Motor neuron (in vitro differentiated cells): ENCODE measurements around the gene ACSS1. TPM values are rescaled to one million over a fixed set of nuclear protein-coding genes. Genes with fewer than 3 reads are reported as not detected.
A peak's percentile ranks its signal among the peaks of the same experiment; 100 is the strongest.

Experiments
- ATAC-seq, 8 experiments: fragments of 200-7000 bp; cut with Tn5 transposase; replicated peaks in 6 of 8; 2 replicates each; pipeline ENCODE4 v1.8.0; 2021; ENCODE audit warnings: mild to moderate bottlenecking in 8 of 8, moderate library complexity in 8 of 8
- H3K27ac ChIP-seq, 2 donors: fragments of 250-450 bp; sonication (Bioruptor Pico); 2 replicates each; pipeline ENCODE4 v1.9.0; 2021; ENCODE audit warnings: antibody characterized with exemption in 2 of 2, mild to moderate bottlenecking in 2 of 2, moderate library complexity in 1 of 2
- H3K4me1 ChIP-seq, 2 donors: fragments of 250-450 bp; sonication (Bioruptor Pico); replicated peaks in 1 of 2; 2 replicates each; pipeline ENCODE4 v1.6.1; 2021; ENCODE audit warnings: antibody characterized with exemption in 2 of 2, mild to moderate bottlenecking in 2 of 2, moderate library complexity in 1 of 2
- H3K4me3 ChIP-seq, 5 donors: fragments of 250-450 bp; sonication (Bioruptor Pico); 2 replicates each; pipeline ENCODE4 v1.9.0; 2021; ENCODE audit warnings: antibody characterized with exemption in 5 of 5, mild to moderate bottlenecking in 5 of 5, moderate library complexity in 4 of 5
- WGBS, 10 experiments: fragments of 450-650 bp; shearing (Covaris generic); methylation state at CpG; one replicate each; pipeline ENCODE4 v1.0.0; 2022; 5-methylcytosine and 5-hydroxymethylcytosine counted together
- in situ Hi-C, 9 experiments: fragments of 400-800 bp; cut with MboI; loops; one replicate each; pipeline ENCODE4 v1.15.0; 2021; ENCODE audit warnings: low sequenced_read_pairs in 9 of 9, low pct_unique_long_range_greater_than_20kb in 2 of 9; ENCODE audit not compliant: unreplicated experiment in 9 of 9
- total RNA-seq, 8 experiments: library from RNA; unstranded; fragments of 300-600 nt; gene quantifications; 2 replicates each; pipeline versions ENCODE4 v1.2.3 to v1.2.4, GENCODE V29; 2022

ACSS1 gene
- total RNA-seq, 8 experiments from 2014 or later, result 2.1 to 28.9 (median 3.8) TPM

DNA sequence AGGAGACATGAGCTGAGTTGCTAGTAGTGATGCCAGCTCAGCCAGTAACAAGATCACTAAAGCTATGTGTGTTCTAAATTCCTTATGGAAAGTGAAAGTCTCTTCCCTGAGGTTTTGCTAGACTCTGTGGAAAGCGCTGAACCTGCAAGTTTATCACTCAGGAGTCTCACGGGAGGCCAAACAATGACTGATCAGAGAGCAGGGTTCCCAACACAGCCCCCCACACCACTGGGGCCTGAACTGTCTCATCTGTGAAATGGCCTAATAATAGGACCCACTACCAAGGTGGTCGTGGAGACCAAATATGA lies 19.9 kb downstream of the ACSS1 start:
- in situ Hi-C loops, result no loop called here
- 50 to 100% (median 78%) methylated on average over 1 to 3 of the region's 3 CpGs; no CpG with 5 or more reads in 2 of the 10 experiments for WGBS, 10 experiments
- Histone ChIP-seq H3K4me3 (no peak overlapping the region), H3K27ac (no peak overlapping the region), H3K4me1 (peaks cover 6 to 19% of the 10 kb centered on the region in 2 donors)
- ATAC-seq, result no peak

DNA sequence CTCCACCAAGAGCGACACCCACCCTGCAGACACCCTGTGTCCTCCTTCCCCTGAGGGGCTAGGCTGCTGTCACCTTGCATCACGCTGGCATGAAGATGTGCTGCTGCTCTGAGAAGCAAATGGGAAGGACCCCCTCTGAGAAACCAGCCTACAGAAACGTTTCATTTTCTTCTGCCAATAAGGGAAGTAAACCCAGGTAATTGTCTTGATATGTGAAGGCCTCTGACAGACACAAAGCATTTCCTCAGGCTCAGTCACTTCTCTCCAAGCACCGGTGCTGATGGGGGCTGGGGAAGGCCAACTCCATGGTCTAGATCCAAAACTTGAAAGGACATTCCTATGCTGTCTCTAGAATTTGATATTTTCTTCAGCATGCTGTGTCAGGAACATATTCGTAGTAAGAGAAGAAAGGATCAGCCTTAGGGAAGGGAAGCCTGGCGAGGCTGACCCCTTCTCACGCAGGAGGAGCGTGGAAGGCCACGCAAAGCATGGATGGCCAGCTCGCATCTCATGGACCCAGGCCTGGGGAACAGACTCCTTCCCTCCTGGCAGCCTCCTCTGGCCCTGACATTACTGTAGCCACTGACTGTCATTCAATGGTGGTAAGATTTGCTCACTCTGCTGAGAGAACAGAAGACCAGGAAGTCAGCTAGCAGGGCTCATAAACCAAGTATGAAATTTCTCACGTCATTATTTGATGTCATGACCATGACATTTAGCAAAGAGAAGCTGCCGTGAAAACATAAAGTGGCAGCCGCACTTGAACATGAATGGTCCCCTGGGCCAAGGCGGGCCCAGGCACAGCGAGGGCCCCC lies 20.4 kb downstream of the ACSS1 start:
- WGBS, 10 experiments, result 60 to 91% (median 80%) methylated on average over 1 to 11 of the region's 15 CpGs; no CpG with 5 or more reads in 1 of the 10 experiments
- peaks cover 10 to 18% of the 10 kb centered on the region in 2 donors for H3K4me1 ChIP-seq
- in situ Hi-C loops, result no loop called here
- no peak overlapping the region for H3K27ac ChIP-seq
- H3K4me3 ChIP-seq, result no peak overlapping the region
- no peak for ATAC-seq

DNA sequence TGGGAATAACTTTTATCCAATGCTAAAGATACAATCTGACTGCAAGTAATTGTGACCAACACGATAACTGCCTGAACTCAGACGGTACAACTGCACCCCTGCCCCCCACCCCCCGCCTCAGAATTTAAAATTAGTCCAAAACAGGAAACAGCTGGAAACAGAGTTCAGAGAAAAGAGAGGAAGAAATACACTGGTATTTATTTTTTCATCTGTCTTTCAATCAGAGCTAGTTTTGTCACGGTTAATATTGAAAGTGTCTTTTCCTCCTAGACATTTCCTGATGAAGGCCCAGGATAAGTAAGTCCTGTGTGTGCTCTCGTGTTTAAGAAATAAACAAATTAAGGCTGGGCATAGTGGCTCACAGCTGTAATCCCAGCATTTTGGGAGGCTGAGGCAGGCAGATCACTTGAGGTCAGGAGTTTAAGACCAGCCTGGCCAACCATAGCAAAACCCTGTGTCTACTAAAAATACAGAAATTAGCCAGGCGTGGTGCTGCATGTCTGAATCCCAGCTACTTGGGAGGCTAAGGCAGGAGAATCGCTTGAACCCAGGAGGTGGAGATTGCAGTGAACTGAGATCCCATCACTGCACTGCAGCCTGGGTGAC lies 21.5 kb downstream of the ACSS1 start:
- no peak overlapping the region for H3K4me3 ChIP-seq
- in situ Hi-C loops, result no loop called here
- ATAC-seq, result peak in 1 of 8 experiments; percentile 19
- 25 to 87% (median 68%) methylated on average over 2 to 7 of the region's 7 CpGs; no CpG with 5 or more reads in 1 of the 10 experiments for WGBS, 10 experiments
- H3K27ac ChIP-seq, result no peak overlapping the region
- peaks cover 19 to 28% of the 10 kb centered on the region in 2 donors for H3K4me1 ChIP-seq

DNA sequence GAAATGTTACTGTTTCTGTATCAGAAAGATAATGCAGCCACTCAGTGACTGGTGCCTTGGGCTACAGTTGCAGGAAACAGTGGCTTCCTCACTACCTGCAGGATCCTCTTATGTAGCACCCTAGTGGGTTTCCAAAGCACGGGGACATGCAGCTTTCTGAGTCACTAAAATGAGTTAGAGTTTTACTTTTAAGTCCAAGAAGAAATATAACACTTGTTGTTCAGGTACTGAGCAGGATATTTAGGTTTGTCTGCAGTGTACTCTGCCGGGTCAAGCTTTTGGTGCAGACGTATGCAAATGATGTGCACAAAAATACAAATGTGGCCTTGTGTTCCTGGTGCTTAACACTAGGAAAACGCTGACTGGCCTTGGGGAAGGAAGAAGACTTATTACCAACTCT lies 22.0 kb downstream of the ACSS1 start:
- H3K27ac ChIP-seq, result no peak overlapping the region
- peaks cover 19 to 31% of the 10 kb centered on the region in 2 donors for H3K4me1 ChIP-seq
- in situ Hi-C loops, result no loop called here
- no peak for ATAC-seq
- WGBS, 10 experiments, result 29 to 90% (median 60%) methylated on average over 1 to 4 of the region's 4 CpGs; no CpG with 5 or more reads in 1 of the 10 experiments
- H3K4me3 ChIP-seq, result no peak overlapping the region

DNA sequence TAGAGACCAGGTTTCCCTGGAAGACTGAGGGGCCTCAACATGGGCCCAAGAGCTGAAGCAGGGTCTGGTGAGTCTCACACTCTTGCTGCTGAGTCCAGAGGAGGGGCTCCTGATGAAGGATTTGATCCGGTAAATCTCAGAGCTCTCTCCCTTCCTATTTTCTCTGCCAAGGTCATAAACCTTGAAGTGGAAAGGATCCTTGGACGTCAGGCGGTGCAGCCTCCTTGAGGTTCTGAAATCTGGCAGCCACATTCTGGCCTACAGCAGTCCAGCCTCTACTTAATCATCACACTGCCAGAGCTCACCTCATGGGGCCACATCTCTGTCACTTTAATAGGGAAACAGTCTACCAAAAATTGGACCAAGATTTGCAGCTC lies 24.0 kb downstream of the ACSS1 start:
- 70 to 92% (median 80%) methylated on average over 2 to 3 of the region's 3 CpGs; no CpG with 5 or more reads in 7 of the 10 experiments for WGBS, 10 experiments
- peak overlapping the region in 1 of 2 donors; percentile 77 for H3K27ac ChIP-seq
- no peak overlapping the region for H3K4me3 ChIP-seq
- no peak for ATAC-seq
- peaks cover 19 to 31% of the 10 kb centered on the region in 2 donors for H3K4me1 ChIP-seq
- in situ Hi-C loops, result no loop called here

- in situ Hi-C loops, result no loop called here
- 43 to 80% (median 79%) methylated on average over 1 to 6 of the region's 6 CpGs; no CpG with 5 or more reads in 5 of the 10 experiments for WGBS, 10 experiments
- Histone ChIP-seq H3K4me3 (no peak overlapping the region), H3K4me1 (peaks cover 19 to 31% of the 10 kb centered on the region in 2 donors), H3K27ac (peak overlapping the region; percentile 38 to 77)
- ATAC-seq, result peak in 2 of 8 experiments; percentile 34 to 40
Observed at GRCh38 chr20:25033265-25033923, 24.5 kb downstream of the ACSS1 start.

GRCh38 chr20:25032478-25033264 lies 25.3 kb downstream of the ACSS1 start:
- 7 to 100% (median 26%) methylated on average over 1 to 19 of the region's 29 CpGs; no CpG with 5 or more reads in 2 of the 10 experiments for WGBS, 10 experiments
- ATAC-seq, result peak in 5 of 8 experiments; percentile 92 to 95 (median 94)
- in situ Hi-C loops, result no loop called here
- no peak overlapping the region for H3K4me3 ChIP-seq
- peak overlapping the region; percentile 38 to 77 for H3K27ac ChIP-seq
- peaks cover 19 to 31% of the 10 kb centered on the region in 2 donors for H3K4me1 ChIP-seq

DNA sequence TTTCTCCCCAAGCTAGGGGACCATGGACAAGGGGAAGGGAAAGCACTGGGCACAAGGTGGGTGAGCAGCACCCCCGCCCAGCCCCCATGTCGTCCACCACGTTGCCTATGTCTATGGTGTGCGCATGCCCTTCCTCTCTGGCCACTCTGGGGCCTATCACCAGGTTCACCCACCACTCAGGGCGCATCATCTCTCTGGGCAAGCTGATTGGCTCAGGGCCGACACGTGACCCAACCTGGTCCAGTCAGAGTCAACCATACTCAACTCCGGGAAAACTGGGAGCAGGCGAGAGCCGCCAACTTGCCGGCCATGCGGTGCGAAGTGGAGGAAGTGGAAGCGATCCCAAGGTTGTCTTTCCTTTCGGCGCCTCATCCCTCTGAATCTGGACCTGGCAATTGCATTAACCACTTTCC lies 25.9 kb downstream of the ACSS1 start:
- no peak overlapping the region for H3K4me3 ChIP-seq
- ATAC-seq, result peak in 3 of 8 experiments; percentile 6 to 27 (median 18)
- peaks cover 19 to 31% of the 10 kb centered on the region in 2 donors for H3K4me1 ChIP-seq
- WGBS, 10 experiments, result 70 to 100% (median 88%) methylated on average over 2 to 15 of the region's 16 CpGs; no CpG with 5 or more reads in 4 of the 10 experiments
- in situ Hi-C loops, result no loop called here
- H3K27ac ChIP-seq, result peak overlapping the region; percentile 2 to 77

DNA sequence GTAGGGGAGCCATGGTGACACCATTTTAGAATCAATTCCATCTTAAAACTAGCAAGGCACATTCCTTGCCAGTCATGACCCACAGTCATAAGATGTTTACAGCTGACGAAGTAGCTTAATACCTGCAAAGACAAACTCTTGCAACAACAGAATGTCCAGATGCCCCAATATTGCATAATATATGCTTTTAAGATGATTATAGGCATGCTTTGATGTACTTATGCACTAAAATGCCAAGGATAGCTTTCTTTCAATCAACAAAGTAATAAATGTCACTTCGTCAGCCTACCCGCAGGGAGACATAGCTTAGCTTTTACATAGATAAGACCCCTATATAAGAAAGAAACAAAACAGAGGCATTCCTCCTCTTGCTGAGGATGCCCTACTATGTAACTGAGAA lies 26.7 kb downstream of the ACSS1 start:
- in situ Hi-C loops, result no loop called here
- Histone ChIP-seq H3K4me3 (no peak overlapping the region), H3K4me1 (peaks cover 19 to 28% of the 10 kb centered on the region in 2 donors), H3K27ac (no peak overlapping the region)
- peak in 1 of 8 experiments; percentile 33 for ATAC-seq
- WGBS, 10 experiments, result 37 to 95% (median 67%) methylated on average over 2 to 3 of the region's 3 CpGs; no CpG with 5 or more reads in 1 of the 10 experiments

DNA sequence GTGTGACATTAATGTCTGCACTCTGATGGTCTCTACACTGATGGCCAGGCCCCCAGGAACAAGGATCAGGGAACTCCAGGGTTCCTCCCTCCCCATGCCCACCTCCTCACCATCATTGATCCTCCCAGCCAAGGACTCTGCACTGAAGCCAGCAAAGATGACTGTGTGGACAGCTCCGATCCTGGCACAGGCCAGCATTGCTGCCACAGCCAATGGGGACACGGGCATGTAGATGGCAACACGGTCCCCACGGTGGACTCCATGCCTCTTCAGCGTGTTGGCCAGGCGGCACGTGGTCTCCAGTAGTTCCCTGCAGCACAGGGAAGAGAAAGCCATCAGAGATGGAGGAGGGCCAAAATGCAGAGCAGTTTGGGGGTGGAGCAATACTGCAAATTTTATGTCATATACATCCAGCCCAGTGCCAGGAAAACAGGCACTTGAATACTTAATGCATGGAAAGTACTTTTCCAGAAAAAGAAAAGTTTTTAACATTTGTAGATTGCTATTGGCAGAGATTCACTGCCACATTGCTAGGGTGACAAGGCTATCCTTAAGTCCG lies 27.2 kb downstream of the ACSS1 start:
- H3K27ac ChIP-seq, result no peak overlapping the region
- H3K4me3 ChIP-seq, result no peak overlapping the region
- peaks cover 19 to 25% of the 10 kb centered on the region in 2 donors for H3K4me1 ChIP-seq
- in situ Hi-C loops, result no loop called here
- peak in 3 of 8 experiments; percentile 35 to 77 (median 73) for ATAC-seq
- WGBS, 10 experiments, result 0 to 100% (median 86%) methylated on average over 1 to 7 of the region's 8 CpGs; no CpG with 5 or more reads in 3 of the 10 experiments

- in situ Hi-C loops, result no loop called here
- H3K27ac ChIP-seq, result no peak overlapping the region
- H3K4me3 ChIP-seq, result no peak overlapping the region
- no peak for ATAC-seq
- peaks cover 19 to 25% of the 10 kb centered on the region in 2 donors for H3K4me1 ChIP-seq
- 67 to 100% (median 100%) methylated on average over 1 to 4 of the region's 5 CpGs for WGBS, 10 experiments
Observed at GRCh38 chr20:25030007-25030648, 27.8 kb downstream of the ACSS1 start.
